Loucy (cell line): ENCODE data around the gene FGGY.

Source experiments
- EZH2phosphoT487 ChIP-seq: fragments of 200-600 bp; IDR thresholded peaks from 2 replicates; pipeline ENCODE4 v1.6.1; 2018; ENCODE audit warnings: antibody characterized with exemption, mild to moderate bottlenecking, moderate library complexity, borderline replicate concordance
- TF ChIP-seq, protein P1 (sequence below): fragments of 200-600 bp; sonication (generic); conservative IDR thresholded peaks from 2 replicates; pipeline ENCODE4 v1.5.1; 2014; ENCODE audit warnings: mild to moderate bottlenecking, antibody characterized with exemption, low read length

- TF ChIP-seq, protein P1, sequence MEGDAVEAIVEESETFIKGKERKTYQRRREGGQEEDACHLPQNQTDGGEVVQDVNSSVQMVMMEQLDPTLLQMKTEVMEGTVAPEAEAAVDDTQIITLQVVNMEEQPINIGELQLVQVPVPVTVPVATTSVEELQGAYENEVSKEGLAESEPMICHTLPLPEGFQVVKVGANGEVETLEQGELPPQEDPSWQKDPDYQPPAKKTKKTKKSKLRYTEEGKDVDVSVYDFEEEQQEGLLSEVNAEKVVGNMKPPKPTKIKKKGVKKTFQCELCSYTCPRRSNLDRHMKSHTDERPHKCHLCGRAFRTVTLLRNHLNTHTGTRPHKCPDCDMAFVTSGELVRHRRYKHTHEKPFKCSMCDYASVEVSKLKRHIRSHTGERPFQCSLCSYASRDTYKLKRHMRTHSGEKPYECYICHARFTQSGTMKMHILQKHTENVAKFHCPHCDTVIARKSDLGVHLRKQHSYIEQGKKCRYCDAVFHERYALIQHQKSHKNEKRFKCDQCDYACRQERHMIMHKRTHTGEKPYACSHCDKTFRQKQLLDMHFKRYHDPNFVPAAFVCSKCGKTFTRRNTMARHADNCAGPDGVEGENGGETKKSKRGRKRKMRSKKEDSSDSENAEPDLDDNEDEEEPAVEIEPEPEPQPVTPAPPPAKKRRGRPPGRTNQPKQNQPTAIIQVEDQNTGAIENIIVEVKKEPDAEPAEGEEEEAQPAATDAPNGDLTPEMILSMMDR = no peak
- no peak for TF ChIP-seq EZH2phosphoT487
These were observed 361.1 kb downstream of the FGGY start for GRCh38 chr1:59657873-59658465.
